GM20000 (cell line): ENCODE measurements around the gene HIVEP3.

Source experiments
- DNase-seq: peaks from one replicate; pipeline ENCODE4 v3.0.0; 2012; ENCODE audit warnings: low spot score
- TF ChIP-seq, protein P1 (sequence below): IDR thresholded peaks from 2 replicates; pipeline ENCODE4 v1.5.1; 2012; ENCODE audit warnings: mild to moderate bottlenecking, control low read depth; ENCODE audit errors: extremely low read depth, missing control alignments

Gene HIVEP3

GRCh38 chr1:41657679-41658295 is 260.9 kb downstream of the HIVEP3 start:
- TF ChIP-seq, protein P1, sequence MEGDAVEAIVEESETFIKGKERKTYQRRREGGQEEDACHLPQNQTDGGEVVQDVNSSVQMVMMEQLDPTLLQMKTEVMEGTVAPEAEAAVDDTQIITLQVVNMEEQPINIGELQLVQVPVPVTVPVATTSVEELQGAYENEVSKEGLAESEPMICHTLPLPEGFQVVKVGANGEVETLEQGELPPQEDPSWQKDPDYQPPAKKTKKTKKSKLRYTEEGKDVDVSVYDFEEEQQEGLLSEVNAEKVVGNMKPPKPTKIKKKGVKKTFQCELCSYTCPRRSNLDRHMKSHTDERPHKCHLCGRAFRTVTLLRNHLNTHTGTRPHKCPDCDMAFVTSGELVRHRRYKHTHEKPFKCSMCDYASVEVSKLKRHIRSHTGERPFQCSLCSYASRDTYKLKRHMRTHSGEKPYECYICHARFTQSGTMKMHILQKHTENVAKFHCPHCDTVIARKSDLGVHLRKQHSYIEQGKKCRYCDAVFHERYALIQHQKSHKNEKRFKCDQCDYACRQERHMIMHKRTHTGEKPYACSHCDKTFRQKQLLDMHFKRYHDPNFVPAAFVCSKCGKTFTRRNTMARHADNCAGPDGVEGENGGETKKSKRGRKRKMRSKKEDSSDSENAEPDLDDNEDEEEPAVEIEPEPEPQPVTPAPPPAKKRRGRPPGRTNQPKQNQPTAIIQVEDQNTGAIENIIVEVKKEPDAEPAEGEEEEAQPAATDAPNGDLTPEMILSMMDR = no peak
- DNase-seq = no peak

DNA sequence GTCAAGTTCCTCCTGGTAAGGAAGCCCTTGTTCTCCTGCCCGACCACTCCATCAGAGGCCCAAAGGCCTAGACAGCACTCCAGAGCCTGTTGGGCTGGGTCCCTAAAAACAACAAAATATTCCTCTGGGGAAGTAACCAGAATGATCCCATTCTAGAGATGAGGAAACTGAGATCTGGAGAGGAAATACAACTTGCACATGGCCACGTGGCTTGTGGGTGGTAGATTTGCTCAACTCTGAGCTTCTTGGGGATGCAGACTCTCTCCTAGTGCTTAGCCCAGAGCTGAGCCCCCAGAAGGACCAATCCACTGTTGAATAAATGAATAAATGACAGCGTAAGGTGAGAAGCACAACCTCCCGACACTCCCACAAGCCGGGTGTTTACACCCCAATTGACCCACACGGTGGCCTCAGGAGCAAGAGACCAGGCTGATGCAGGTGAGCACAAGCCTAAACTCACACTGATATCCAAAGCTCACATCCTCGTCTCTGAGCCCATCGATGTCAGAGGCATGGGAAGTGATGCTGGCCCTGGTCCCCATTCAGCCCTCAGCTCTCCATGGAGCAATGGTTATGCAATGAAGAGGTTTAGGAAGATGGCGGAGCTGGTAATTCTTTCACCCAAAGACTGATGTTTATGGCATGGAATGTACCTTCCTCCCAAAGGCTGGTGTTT is 261.8 kb downstream of the HIVEP3 start:
- TF ChIP-seq, protein P1 = no peak
- DNase-seq = no peak

DNA sequence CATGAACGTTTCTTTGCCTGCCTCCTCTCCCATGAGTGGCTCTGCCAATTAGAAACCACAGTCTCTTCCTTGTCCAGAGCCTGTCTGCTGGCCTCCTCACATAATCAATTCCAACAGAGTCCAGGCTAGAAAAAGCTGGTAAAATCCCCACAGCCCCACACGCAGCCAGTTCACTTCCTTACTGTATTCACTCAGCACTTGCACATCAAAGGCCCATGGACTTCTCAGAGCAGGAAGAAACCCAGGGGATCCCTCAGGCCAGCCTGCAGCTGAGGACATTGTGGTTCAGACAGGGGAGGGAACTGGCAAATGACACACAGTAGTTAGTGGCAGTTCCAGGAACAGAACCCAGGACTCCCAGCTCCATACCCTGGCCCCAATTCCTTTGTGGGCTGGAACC is 262.7 kb downstream of the HIVEP3 start:
- no peak for DNase-seq
- TF ChIP-seq, protein P1 = no peak

GRCh38 chr1:41655632-41656031 is 263.1 kb downstream of the HIVEP3 start:
- TF ChIP-seq, protein P1 = no peak
- DNase-seq = no peak

GRCh38 chr1:41653574-41653973 is 265.1 kb downstream of the HIVEP3 start:
- TF ChIP-seq, protein P1 = no peak
- no peak for DNase-seq

DNA sequence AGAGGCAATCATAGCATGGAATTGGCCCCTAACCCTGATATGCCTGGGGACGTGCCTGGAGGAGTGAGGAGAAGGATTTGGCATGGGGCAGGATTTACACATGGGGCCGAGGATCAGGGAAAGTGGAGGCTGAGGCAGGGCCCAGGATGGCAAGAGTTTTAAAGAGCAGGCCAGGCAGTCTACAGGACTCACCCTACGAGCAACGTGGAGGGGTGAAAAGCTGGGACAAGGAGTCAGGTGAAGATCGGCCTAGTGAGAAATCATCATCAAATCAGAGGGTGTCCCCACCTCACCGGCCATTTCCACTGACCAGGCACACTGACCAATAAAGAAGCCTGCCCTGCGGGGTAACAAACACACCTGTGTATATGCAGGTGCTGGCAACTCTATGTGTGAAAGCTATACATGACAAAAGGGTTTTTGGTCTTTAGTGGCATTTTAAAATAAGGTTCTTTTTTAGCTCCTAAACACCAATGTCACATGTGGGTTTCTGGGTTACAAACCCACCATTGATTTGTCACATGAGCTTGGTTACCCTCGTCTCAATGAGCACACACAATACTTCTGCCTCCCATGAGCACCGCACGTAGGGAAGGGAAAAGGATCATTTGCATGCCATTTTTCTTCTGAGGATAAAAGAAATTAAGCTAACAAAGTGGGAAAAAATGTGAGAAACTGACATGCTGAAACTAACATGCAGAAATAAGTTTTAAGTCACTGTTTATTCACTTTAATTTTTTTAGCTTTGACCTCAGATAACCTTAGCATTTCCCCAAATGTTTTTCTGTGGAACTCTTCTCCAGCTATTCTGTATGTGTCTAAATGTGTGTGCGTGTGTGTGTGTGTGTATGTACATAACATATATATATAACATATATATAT is 266.1 kb downstream of the HIVEP3 start:
- no peak for DNase-seq
- TF ChIP-seq, protein P1 = no peak
